Measurements from ENCODE around the gene CUZD1. TPM values are rescaled to one million over a fixed set of nuclear protein-coding genes. Genes with fewer than 3 reads are reported as not detected.
"Not testable (repeated sequence)": the region's sequence is repeated elsewhere in the genome, so short reads cannot be mapped to it uniquely, and the experiment has no call there.

Gene CUZD1
- polyA plus RNA-seq, 3 donors = 1.6 to 2.2 (median 1.7) TPM

DNA sequence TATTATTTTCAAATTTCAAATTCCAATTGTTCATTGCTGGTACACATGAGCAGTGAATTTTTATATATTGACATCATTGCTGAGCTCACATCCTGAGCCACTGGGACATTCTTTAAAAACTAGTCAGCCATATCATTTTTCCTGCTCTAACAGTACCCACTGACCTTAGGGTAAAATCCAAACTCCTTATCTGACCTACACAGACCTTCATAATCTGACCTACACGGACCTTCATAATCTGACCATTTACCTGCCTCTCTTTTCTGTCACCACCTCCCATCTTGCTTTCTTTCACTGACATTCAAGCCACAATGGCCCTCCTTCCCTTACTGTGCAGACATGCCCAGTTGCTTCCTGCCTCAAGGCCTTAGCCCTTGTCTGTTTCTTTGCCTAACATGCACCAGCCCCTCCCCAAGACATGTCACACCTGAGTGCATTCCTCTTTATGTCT, 16.1 kb upstream of the CUZD1 start:
- DNase-seq (ENCODE audit: extremely low read depth in 1 of 11, low read depth in 9 of 11, low spot score in 4 of 11) = no peak

- no peak for DNase-seq (ENCODE audit: extremely low read depth in 1 of 11, low read depth in 9 of 11, low spot score in 4 of 11)
Measured at GRCh38 chr10:122859527-122859926, 13.9 kb upstream of the CUZD1 start.

DNA sequence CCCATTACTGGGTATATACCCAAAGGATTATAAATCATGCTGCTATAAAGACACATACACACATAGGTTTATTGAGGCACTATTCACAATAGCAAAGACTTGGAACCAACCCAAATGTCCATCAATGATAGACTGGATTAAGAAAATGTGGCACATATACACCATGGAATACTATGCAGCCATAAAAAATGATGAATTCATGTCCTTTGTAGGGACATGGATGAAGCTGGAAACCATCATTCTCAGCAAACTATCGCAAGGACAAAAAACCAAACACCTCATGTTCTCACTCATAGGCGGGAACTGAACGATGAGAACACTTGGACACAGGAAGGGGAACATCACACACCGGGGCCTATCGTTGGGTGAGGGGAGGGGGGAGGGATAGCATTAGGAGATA, 12.4 kb upstream of the CUZD1 start:
- DNase-seq (ENCODE audit: extremely low read depth in 1 of 11, low read depth in 9 of 11, low spot score in 4 of 11) = not testable (repeated sequence)

DNA sequence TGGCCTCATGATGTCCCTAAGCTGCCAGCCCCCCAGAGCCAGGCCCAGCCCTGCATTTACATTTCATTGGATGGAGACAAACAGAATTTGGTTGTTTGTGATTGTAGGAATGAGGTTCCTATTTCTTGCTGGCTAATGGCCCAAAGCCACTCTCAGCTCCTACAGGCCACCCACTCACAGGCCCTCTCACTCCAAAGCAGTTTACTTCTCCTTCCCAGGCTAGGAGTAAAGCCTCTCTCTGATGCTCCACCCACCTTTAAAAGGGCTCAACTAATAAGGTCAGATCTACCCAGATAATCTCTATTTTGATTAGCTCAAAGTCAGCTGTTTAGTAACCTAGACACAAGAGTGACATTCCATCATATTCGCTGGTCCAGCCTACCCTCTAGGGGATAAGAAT, 11.2 kb upstream of the CUZD1 start:
- DNase-seq (ENCODE audit: extremely low read depth in 1 of 11, low read depth in 9 of 11, low spot score in 4 of 11) = no peak

DNA sequence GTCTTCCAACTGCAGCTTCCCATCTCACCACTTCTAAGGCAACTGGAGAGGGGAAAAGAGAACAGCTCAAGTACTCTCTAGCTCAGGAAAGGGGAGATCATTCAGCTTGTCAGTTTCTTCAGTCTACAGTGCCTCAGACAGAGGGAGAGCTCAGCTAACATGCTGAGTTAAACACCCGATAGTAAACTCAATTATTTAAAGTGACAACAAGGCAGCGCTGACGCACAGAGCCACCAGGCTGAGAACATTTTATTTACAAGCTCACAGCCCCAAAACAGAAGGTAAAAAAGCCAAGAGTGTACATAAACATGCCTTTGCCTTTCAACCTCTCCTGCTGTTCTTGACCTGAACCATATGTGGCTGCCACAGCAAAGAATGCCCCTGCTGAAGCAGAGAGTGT, 10.1 kb upstream of the CUZD1 start:
- DNase-seq (ENCODE audit: extremely low read depth in 1 of 11, low read depth in 9 of 11, low spot score in 4 of 11) = no peak

- no peak for DNase-seq (ENCODE audit: extremely low read depth in 1 of 11, low read depth in 9 of 11, low spot score in 4 of 11)
Measured at GRCh38 chr10:122854648-122855047, 9.0 kb upstream of the CUZD1 start.

GRCh38 chr10:122853665-122854313, 8.1 kb upstream of the CUZD1 start:
- no peak for DNase-seq (ENCODE audit: extremely low read depth in 1 of 11, low read depth in 9 of 11, low spot score in 4 of 11)

- no peak for DNase-seq (ENCODE audit: extremely low read depth in 1 of 11, low read depth in 9 of 11, low spot score in 4 of 11)
Measured at GRCh38 chr10:122852261-122852660, 6.6 kb upstream of the CUZD1 start.

- no peak for DNase-seq (ENCODE audit: extremely low read depth in 1 of 11, low read depth in 9 of 11, low spot score in 4 of 11)
Measured at GRCh38 chr10:122850705-122851640, 5.3 kb upstream of the CUZD1 start.

GRCh38 chr10:122849900-122850605, 4.4 kb upstream of the CUZD1 start:
- DNase-seq (ENCODE audit: extremely low read depth in 1 of 11, low read depth in 9 of 11, low spot score in 4 of 11) = no peak

GRCh38 chr10:122849090-122849489, 3.4 kb upstream of the CUZD1 start:
- no peak for DNase-seq (ENCODE audit: extremely low read depth in 1 of 11, low read depth in 9 of 11, low spot score in 4 of 11)

GRCh38 chr10:122847782-122848604, 2.3 kb upstream of the CUZD1 start:
- no peak for DNase-seq (ENCODE audit: extremely low read depth in 1 of 11, low read depth in 9 of 11, low spot score in 4 of 11)

DNA sequence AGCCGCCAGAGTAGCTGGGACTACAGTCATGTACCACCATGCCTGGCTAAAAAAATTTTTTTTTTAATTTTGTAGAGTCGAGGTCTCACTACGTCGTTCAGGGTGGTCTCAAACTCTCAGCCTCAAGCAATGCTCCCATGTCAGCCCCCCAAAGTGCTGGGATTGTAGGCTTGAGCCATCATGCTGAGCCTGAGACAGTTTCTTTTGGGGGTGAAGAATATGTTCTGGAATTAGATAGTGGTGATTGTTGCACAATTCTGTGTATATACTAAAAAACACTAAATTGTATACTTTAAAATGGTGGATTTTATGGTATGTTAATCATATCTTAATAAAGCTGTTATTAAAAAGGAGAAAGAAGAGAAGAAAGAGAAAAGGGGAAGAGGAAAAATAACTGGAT, 1.5 kb downstream of the CUZD1 start:
- no peak for DNase-seq (ENCODE audit: extremely low read depth in 1 of 11, low read depth in 9 of 11, low spot score in 4 of 11)

DNA sequence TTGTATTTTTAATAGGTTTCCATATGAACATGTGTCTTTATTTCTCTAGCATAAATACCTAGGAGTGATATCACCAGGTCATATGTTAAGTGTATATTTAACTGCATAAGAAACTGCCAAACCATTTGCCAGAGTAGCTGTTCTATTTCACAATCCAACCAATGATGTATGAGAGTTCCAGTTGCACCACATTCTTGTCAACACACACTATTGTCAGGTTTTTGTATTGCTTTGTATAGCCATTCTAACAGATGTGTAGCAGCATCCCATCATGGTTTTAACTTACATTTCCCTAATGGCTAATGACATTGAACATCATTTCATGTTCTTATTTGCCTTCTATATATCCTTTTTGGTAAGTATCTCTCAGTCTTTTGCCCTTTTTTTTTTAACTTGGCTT, 4.1 kb downstream of the CUZD1 start:
- no peak for DNase-seq (ENCODE audit: extremely low read depth in 1 of 11, low read depth in 9 of 11, low spot score in 4 of 11)

DNA sequence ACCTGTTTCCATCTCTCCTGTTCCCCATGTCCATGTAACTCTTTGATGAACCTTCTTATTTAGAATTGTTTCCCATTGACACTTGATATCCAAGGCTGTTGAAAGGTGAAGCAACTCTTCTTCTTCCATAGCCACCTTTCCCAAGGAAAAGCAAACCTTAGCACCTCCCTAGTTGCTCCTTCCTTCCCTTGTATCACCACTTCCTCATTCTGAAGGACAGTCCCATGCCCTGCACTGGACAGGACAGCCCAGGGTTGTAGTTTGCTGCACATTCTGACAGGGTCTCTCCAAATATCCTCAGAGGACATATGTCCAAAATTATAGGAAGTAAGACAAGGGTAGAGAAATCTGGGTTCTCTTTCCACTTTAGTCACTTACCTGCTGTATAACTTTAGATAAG, 6.2 kb downstream of the CUZD1 start:
- DNase-seq (ENCODE audit: extremely low read depth in 1 of 11, low read depth in 9 of 11, low spot score in 4 of 11) = no peak

GRCh38 chr10:122838880-122839279, 6.8 kb downstream of the CUZD1 start:
- no peak for DNase-seq (ENCODE audit: extremely low read depth in 1 of 11, low read depth in 9 of 11, low spot score in 4 of 11)

GRCh38 chr10:122835908-122836307, 9.7 kb downstream of the CUZD1 start:
- no peak for DNase-seq (ENCODE audit: extremely low read depth in 1 of 11, low read depth in 9 of 11, low spot score in 4 of 11)

DNA sequence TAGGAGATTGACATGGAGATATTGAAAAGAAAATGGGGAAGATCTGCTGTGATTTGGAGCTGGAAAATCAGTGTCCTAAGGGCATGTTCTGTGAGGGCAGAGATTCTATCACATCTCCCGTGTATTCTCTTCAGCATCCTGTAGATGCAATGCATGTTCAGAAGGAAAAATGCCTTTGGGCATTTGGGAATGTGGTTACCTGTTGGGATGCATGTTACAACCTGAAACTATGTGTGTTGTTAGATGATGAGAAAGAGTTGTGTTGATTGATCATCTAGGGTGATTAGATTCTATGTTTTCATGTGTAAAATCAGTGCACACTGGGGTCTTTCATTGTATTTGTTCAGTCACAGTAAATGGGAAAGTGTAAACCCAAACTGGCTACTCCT, 14.7 kb downstream of the CUZD1 start:
- no peak for DNase-seq (ENCODE audit: extremely low read depth in 1 of 11, low read depth in 9 of 11, low spot score in 4 of 11)

All from renal cortex interstitium (tissue), 11 donors.